Stimulated activated CD8-positive, alpha-beta memory T cell treated with anti-CD3 and anti-CD28 coated beads, Interleukin-15, amount 100 ng/mL, for 1 hour (primary cell): ENCODE results near the gene COL9A1.

ENCODE experiments used
- DNase-seq: peaks from one replicate; pipeline ENCODE4 v3.0.0-alpha.2; 2020; ENCODE audit warnings: low read depth

The COL9A1 gene

GRCh38 chr6:70171236-70171635, 131.6 kb downstream of the COL9A1 start:
- no peak for DNase-seq

- DNase-seq = no peak
Measured at GRCh38 chr6:70168681-70169377, 134.1 kb downstream of the COL9A1 start.
